Pancreas (tissue), 10 donors: ENCODE results near the gene ZSWIM6. TPM values are rescaled to one million over a fixed set of nuclear protein-coding genes. Genes with fewer than 3 reads are reported as not detected.

Source experiments
- ATAC-seq, 4 donors: fragments of 200-7000 bp; cut with Tn5 transposase; one replicate each; pipeline versions ENCODE4 v1.8.0 to v1.9.1; 2020; ENCODE audit warnings: mild to moderate bottlenecking in 4 of 4, moderate library complexity in 4 of 4
- DNase-seq, 6 donors: peaks; one replicate each; pipeline ENCODE4 v3.0.0-alpha.2; 2020
- FAIRE-seq: peaks from 2 replicates; lab custom pipeline; 2012; peaks lifted over from hg19 to GRCh38; lab: Jason Lieb, UNC
- H3K27ac ChIP-seq, 4 donors: fragments of 200-600 bp; sonication (generic); 1 replicate in 3 of 4; 2 replicates in 1 of 4; pipeline versions ENCODE4 v1.5.0 to v1.8.0; 2020
- H3K27me3 ChIP-seq, 4 donors: fragments of 200-600 bp; one replicate each; pipeline ENCODE4 v1.8.0; 2021
- H3K36me3 ChIP-seq, 3 donors: fragments of 200-600 bp; sonication (generic) in 1 of 3; one replicate each; pipeline versions ENCODE4 v1.5.0 to v1.8.0; 2020 to 2021
- H3K4me1 ChIP-seq, 3 donors: fragments of 200-600 bp; one replicate each; pipeline ENCODE4 v1.8.0; 2021
- H3K4me3 ChIP-seq, 4 donors: fragments of 200-600 bp; sonication (generic) in 2 of 4; one replicate each; pipeline versions ENCODE4 v1.5.0 to v1.8.0; 2020 to 2021
- H3K9me3 ChIP-seq, 4 donors: fragments of 200-600 bp; one replicate each; pipeline ENCODE4 v1.8.0; 2021
- WGBS, 2 donors: extraction: QIAGEN DNeasy Blood & Tissue Kit; methylation state at CpG; one replicate each; pipeline ENCODE4 v1.1.7; 2013; 5-methylcytosine and 5-hydroxymethylcytosine counted together
- intact Hi-C, 3 donors: fragments of 100-400 bp; cut with DNase I; formaldehyde crosslinking; loops; one replicate each; pipeline versions ENCODE4 v1.11.1 to v1.14.2; 2022
- polyA plus RNA-seq, 2 donors: library from polyadenylated mRNA; stranded (reverse); fragments of 200-250 nt; gene quantifications; one replicate each; pipeline ENCODE4 v1.2.3, GENCODE V29; 2013
- total RNA-seq, 6 donors: library from RNA; stranded (reverse); fragmentation: NEBNext Ultra II Directional in 4 of 6; extraction: Animal tissue kit (Norgen Biotek cat#: 25700) in 4 of 6; gene quantifications; one replicate each; pipeline versions ENCODE4 v1.2.1 to v1.2.4, GENCODE V29; 2021 to 2023
- TF ChIP-seq, protein P1 (sequence below), 4 donors: fragments of 200-600 bp; sonication (generic) in 3 of 4; IDR thresholded peaks; one replicate each; pipeline versions ENCODE4 v1.5.0 to v1.8.0; 2021; ENCODE audit warnings: antibody characterized with exemption in 4 of 4
- donor health status: healthy with polysubstance abuse.
- donor health status: DM: no; HTN: no; CAD: no; lungs with moderate emphysema.
- donor health status: DM: no; HTN: no; CAD: no.
- donor health status: control.
- donor health status: control.
- donor health status: Bipolar disorder and iron deficiency.
- donor health status: DM: yes; HTN: yes; CAD: no.
- donor health status: DM: no; HTN: no; CAD: no.
- donor health status: DM: no; HTN: no; CAD: no.
- donor health status: DM: yes; HTN: yes; CAD: no.

ZSWIM6 gene
- total and polyA plus RNA-seq, 8 donors: 3.6 to 12.9 (median 6.2) TPM

GRCh38 chr5:61398440-61398839 is 66.4 kb downstream of the ZSWIM6 start:
- Histone ChIP-seq H3K27ac (no peak overlapping the region), H3K27me3 (no peaks in the 10 kb centered on the region), H3K36me3 (no peaks in the 10 kb centered on the region), H3K4me3 (no peak overlapping the region), H3K4me1 (peaks cover 0 to 21% (median 20%) of the 10 kb centered on the region in 3 donors), H3K9me3 (no peaks in the 10 kb centered on the region)
- 55 to 56% methylated on average over 4 of the region's 4 CpGs for WGBS, 2 donors
- DNase-seq: no peak
- intact Hi-C loops: loop anchor here in 1 of 3 donors (10.0 kb wide), 1 partner anchor 54 kb away; no protein-coding TSS in a partner anchor
- no peak for ATAC-seq
- FAIRE-seq: no peak
- TF ChIP-seq, protein P1, sequence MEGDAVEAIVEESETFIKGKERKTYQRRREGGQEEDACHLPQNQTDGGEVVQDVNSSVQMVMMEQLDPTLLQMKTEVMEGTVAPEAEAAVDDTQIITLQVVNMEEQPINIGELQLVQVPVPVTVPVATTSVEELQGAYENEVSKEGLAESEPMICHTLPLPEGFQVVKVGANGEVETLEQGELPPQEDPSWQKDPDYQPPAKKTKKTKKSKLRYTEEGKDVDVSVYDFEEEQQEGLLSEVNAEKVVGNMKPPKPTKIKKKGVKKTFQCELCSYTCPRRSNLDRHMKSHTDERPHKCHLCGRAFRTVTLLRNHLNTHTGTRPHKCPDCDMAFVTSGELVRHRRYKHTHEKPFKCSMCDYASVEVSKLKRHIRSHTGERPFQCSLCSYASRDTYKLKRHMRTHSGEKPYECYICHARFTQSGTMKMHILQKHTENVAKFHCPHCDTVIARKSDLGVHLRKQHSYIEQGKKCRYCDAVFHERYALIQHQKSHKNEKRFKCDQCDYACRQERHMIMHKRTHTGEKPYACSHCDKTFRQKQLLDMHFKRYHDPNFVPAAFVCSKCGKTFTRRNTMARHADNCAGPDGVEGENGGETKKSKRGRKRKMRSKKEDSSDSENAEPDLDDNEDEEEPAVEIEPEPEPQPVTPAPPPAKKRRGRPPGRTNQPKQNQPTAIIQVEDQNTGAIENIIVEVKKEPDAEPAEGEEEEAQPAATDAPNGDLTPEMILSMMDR (IDR thresholded peaks at IDR 0.05): no peak

GRCh38 chr5:61399679-61400078 is 67.6 kb downstream of the ZSWIM6 start:
- TF ChIP-seq, protein P1 (IDR thresholded peaks at IDR 0.05): no peak
- H3K4me1 ChIP-seq: peaks cover 0 to 22% (median 20%) of the 10 kb centered on the region in 3 donors
- H3K9me3 ChIP-seq: no peaks in the 10 kb centered on the region
- no peak for DNase-seq
- ATAC-seq: no peak
- no peak overlapping the region for H3K27ac ChIP-seq
- FAIRE-seq: no peak
- H3K36me3 ChIP-seq: no peaks in the 10 kb centered on the region
- 63 to 70% methylated on average over 5 of the region's 5 CpGs for WGBS, 2 donors
- intact Hi-C loops: loop anchor here in 1 of 3 donors (10.0 kb wide), 1 partner anchor 55 kb away; no protein-coding TSS in a partner anchor
- no peaks in the 10 kb centered on the region for H3K27me3 ChIP-seq
- no peak overlapping the region for H3K4me3 ChIP-seq

DNA sequence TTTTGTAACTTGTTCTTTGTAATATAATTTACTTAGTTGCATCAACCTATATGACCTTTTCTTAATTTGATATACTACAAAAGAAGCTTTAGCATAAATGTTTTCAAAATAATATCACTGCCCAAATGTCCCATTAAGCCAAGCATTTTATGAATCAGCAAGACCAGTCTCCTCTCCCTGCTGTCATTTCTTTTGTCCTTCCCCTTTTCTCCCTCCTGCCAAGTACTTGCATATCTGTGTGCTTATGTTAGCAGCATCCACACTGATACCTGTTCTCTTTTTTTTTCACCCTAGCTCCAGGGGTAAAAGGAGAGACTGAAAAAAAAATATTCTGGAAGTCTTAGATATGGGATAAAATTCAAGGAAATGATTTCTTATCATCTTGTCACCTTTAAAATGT is 69.7 kb downstream of the ZSWIM6 start:
- DNase-seq (no peak), FAIRE-seq (peak; percentile 64), ATAC-seq (peak in 3 of 4 donors; percentile 67 to 82 (median 71))
- Histone ChIP-seq H3K9me3 (no peaks in the 10 kb centered on the region), H3K27ac (no peak overlapping the region), H3K4me3 (no peak overlapping the region), H3K27me3 (no peaks in the 10 kb centered on the region), H3K36me3 (no peaks in the 10 kb centered on the region), H3K4me1 (peaks cover 0 to 22% (median 20%) of the 10 kb centered on the region in 3 donors)
- TF ChIP-seq, protein P1 (IDR thresholded peaks at IDR 0.05): no peak
- intact Hi-C loops: no loop called here

- DNase-seq (no peak), FAIRE-seq (no peak), ATAC-seq (no peak)
- Histone ChIP-seq H3K36me3 (no peaks in the 10 kb centered on the region), H3K27me3 (no peaks in the 10 kb centered on the region), H3K4me1 (peaks cover 0 to 22% (median 21%) of the 10 kb centered on the region in 3 donors), H3K4me3 (no peak overlapping the region), H3K27ac (no peak overlapping the region), H3K9me3 (no peaks in the 10 kb centered on the region)
- TF ChIP-seq, protein P1 (IDR thresholded peaks at IDR 0.05): no peak
- intact Hi-C loops: no loop called here
These were observed 70.3 kb downstream of the ZSWIM6 start for GRCh38 chr5:61402244-61402823.
